Endothelial cell of umbilical vein (primary cell): Measurements from ENCODE around the gene BLTP2.

ENCODE experiments used
- CTCF ChIP-seq, 2 donors: IDR thresholded peaks; 1 replicate in 1 of 2; 2 replicates in 1 of 2; pipeline ENCODE4 v1.5.1; 2011; ENCODE audit warnings: low read length in 2 of 2, mild to moderate bottlenecking in 2 of 2, moderate library complexity in 2 of 2, control low read depth in 1 of 2, inconsistent platforms in 1 of 2, low read depth in 1 of 2; ENCODE audit not compliant: insufficient read depth in 1 of 2; ENCODE audit errors: extremely low read depth in 1 of 2
- EZH2 ChIP-seq: IDR thresholded peaks from 2 replicates; pipeline ENCODE4 v1.6.1; 2012; ENCODE audit warnings: borderline replicate concordance, low read depth, mild to moderate bottlenecking, moderate library complexity, low read length, inconsistent platforms; ENCODE audit not compliant: severe bottlenecking
- FOS ChIP-seq: IDR thresholded peaks from 2 replicates; pipeline ENCODE4 v1.6.1; 2011; ENCODE audit warnings: mild to moderate bottlenecking, low read length, moderate library complexity, borderline replicate concordance; ENCODE audit not compliant: insufficient read depth
- GATA2 ChIP-seq: IDR thresholded peaks from 2 replicates; pipeline ENCODE4 v1.7.0; 2011; ENCODE audit warnings: low read depth, mild to moderate bottlenecking, moderate library complexity, mixed read lengths, low read length; ENCODE audit not compliant: insufficient read length, insufficient read depth
- JUN ChIP-seq: IDR thresholded peaks from 2 replicates; pipeline ENCODE4 v1.6.1; 2011; ENCODE audit warnings: borderline replicate concordance, low read depth; ENCODE audit not compliant: insufficient read length, insufficient read depth
- MYC ChIP-seq: IDR thresholded peaks from one replicate; pipeline ENCODE4 v1.6.1; 2011; ENCODE audit warnings: mild to moderate bottlenecking, low read depth, low read length
- POLR2A ChIP-seq: IDR thresholded peaks from 2 replicates; pipeline ENCODE4 v1.6.1; 2012; ENCODE audit warnings: low read depth, mild to moderate bottlenecking, control low read depth, low read length
- POLR2AphosphoS5 ChIP-seq: IDR thresholded peaks from 2 replicates; pipeline ENCODE4 v1.6.1; 2012; ENCODE audit warnings: low read depth, mild to moderate bottlenecking, control low read depth, low read length, moderate library complexity; ENCODE audit not compliant: insufficient read depth
- TF ChIP-seq, protein P1 (sequence below): IDR thresholded peaks from 2 replicates; pipeline ENCODE4 v1.6.1; 2011; ENCODE audit not compliant: insufficient read depth, insufficient read length

GRCh38 chr17:28624148-28624547, 20.8 kb downstream of the BLTP2 start:
- TF ChIP-seq CTCF (IDR thresholded peaks at IDR 0.05; ENCODE audit: extremely low read depth in 1 of 2, insufficient read depth in 1 of 2, low read depth in 1 of 2, low read length in 2 of 2) (no peak), MYC (no peak), POLR2A (no peak), EZH2 (no peak), FOS (no peak), GATA2 (no peak), JUN (no peak), POLR2AphosphoS5 (no peak)
- TF ChIP-seq, protein P1, sequence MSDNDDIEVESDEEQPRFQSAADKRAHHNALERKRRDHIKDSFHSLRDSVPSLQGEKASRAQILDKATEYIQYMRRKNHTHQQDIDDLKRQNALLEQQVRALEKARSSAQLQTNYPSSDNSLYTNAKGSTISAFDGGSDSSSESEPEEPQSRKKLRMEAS, result no peak
